Mucosa of descending colon (tissue), 3 donors: ENCODE results near the gene C1orf232. TPM values are rescaled to one million over a fixed set of nuclear protein-coding genes. Genes with fewer than 3 reads are reported as not detected.
A peak's percentile ranks its signal among the peaks of the same experiment; 100 is the strongest.

Experiments
- ATAC-seq: fragments of 200-7000 bp; cut with Tn5 transposase; one replicate; pipeline ENCODE4 v1.9.1; 2020; ENCODE audit warnings: mild to moderate bottlenecking, moderate library complexity
- DNase-seq, 3 donors: peaks; one replicate each; pipeline ENCODE4 v3.0.0-alpha.2; 2020
- H3K36me3 ChIP-seq: fragments of 200-600 bp; one replicate; pipeline ENCODE4 v1.8.0; 2021; ENCODE audit warnings: low read depth, mild to moderate bottlenecking
- H3K4me1 ChIP-seq: fragments of 200-600 bp; one replicate; pipeline ENCODE4 v1.8.0; 2021; ENCODE audit warnings: low read depth, mild to moderate bottlenecking
- H3K4me3 ChIP-seq: fragments of 200-600 bp; one replicate; pipeline ENCODE4 v1.8.0; 2021; ENCODE audit warnings: mild to moderate bottlenecking
- H3K9me3 ChIP-seq: fragments of 200-600 bp; one replicate; pipeline ENCODE4 v1.8.0; 2021; ENCODE audit warnings: mild to moderate bottlenecking
- intact Hi-C, 2 donors: fragments of 100-400 bp; cut with DNase I in 1 of 2; cut with micrococcal nuclease in 1 of 2; formaldehyde crosslinking; loops; one replicate each; pipeline versions ENCODE4 v1.11.0 to v1.11.1; 2022; cut with DNase I, micrococcal nuclease
- total RNA-seq, 3 donors: library from RNA; stranded (reverse); fragmentation: NEBNext Ultra II Directional in 2 of 3; extraction: Animal tissue kit (Norgen Biotek cat#: 25700) in 2 of 3; gene quantifications; one replicate each; pipeline versions ENCODE4 v1.2.1 to v1.2.4, GENCODE V29; 2021 to 2023
- TF ChIP-seq, protein P1 (sequence below): fragments of 200-600 bp; IDR thresholded peaks from one replicate; pipeline ENCODE4 v1.8.0; 2022; ENCODE audit warnings: antibody characterized with exemption, mild to moderate bottlenecking
- donor health status: DM: no; HTN: no; CAD: no; lungs with moderate emphysema.
- donor health status: DM: no; HTN: no; CAD: no.
- donor health status: DM: no; HTN: yes; CAD: no.

The C1orf232 gene
- total RNA-seq, 3 donors from 2014 or later, result not detected

DNA sequence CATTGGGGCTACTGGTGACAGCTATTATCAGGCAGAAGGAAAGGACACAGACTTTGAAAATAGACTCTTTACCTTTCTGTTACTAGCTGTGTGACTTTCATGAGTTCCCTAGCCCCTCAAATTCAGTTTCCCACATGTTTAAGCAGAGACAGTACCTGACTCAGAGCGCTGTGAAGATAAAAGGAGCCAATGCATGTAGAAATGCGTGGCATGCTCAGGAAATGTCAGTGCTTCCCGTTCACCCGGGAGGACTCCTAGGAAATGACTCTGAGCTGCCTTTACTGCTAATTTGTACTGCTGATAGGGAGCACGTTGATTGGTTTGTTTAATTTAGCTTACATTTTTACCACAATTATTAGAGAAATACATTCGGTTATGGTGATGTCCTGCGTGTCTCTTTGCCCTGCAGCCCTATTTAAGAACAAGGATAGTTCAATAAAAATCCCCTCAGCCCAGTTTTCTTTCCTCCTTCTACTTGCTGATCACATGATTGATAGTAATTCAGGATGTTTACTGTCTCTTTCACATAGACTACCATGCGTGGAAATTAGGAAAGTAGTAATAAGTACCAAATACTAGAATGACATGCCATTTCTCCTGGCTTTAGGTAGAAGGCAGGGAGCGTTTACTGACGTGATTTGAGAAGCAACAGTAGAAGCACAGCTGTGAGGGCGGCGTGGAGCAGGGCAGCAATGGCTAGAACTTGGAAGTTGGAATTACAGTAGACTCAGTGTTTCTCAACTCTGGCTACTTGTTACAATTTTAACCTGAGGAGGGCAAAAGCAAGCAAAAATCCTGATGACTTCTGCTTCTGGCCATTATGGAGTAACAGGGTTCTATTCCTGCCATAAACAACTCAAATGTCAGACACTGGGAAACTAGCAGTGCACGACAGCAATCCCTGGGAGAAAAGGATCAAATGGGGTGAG lies 41.3 kb downstream of the C1orf232 start:
- peak overlapping the region; percentile 23 for H3K4me3 ChIP-seq
- no peaks in the 10 kb centered on the region for H3K9me3 ChIP-seq
- peak; percentile 46 for ATAC-seq
- intact Hi-C loops, result no loop called here
- no peaks in the 10 kb centered on the region for H3K36me3 ChIP-seq
- H3K4me1 ChIP-seq, result peaks cover 10% of the 10 kb centered on the region
- TF ChIP-seq, protein P1, sequence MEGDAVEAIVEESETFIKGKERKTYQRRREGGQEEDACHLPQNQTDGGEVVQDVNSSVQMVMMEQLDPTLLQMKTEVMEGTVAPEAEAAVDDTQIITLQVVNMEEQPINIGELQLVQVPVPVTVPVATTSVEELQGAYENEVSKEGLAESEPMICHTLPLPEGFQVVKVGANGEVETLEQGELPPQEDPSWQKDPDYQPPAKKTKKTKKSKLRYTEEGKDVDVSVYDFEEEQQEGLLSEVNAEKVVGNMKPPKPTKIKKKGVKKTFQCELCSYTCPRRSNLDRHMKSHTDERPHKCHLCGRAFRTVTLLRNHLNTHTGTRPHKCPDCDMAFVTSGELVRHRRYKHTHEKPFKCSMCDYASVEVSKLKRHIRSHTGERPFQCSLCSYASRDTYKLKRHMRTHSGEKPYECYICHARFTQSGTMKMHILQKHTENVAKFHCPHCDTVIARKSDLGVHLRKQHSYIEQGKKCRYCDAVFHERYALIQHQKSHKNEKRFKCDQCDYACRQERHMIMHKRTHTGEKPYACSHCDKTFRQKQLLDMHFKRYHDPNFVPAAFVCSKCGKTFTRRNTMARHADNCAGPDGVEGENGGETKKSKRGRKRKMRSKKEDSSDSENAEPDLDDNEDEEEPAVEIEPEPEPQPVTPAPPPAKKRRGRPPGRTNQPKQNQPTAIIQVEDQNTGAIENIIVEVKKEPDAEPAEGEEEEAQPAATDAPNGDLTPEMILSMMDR, result no peak
- peak in 1 of 3 donors; percentile 67 for DNase-seq

- peaks cover 10% of the 10 kb centered on the region for H3K4me1 ChIP-seq
- no peaks in the 10 kb centered on the region for H3K36me3 ChIP-seq
- intact Hi-C loops, result no loop called here
- TF ChIP-seq, protein P1, result no peak
- peak overlapping the region; percentile 23 for H3K4me3 ChIP-seq
- DNase-seq (peak in 2 of 3 donors; percentile 48 to 74), ATAC-seq (peak; percentile 93)
- no peaks in the 10 kb centered on the region for H3K9me3 ChIP-seq
Measured at GRCh38 chr1:26126321-26127084, 42.3 kb downstream of the C1orf232 start.

- ATAC-seq (no peak), DNase-seq (no peak)
- intact Hi-C loops, result no loop called here
- Histone ChIP-seq H3K4me1 (peaks cover 10% of the 10 kb centered on the region), H3K36me3 (no peaks in the 10 kb centered on the region), H3K9me3 (no peaks in the 10 kb centered on the region), H3K4me3 (no peak overlapping the region)
- TF ChIP-seq, protein P1, result no peak
Measured at GRCh38 chr1:26125946-26126320, 42.8 kb downstream of the C1orf232 start.

GRCh38 chr1:26125382-26125781 lies 43.4 kb downstream of the C1orf232 start:
- no peak for ATAC-seq
- H3K4me3 ChIP-seq, result no peak overlapping the region
- TF ChIP-seq, protein P1, result no peak
- no peak for DNase-seq
- no peaks in the 10 kb centered on the region for H3K36me3 ChIP-seq
- H3K9me3 ChIP-seq, result no peaks in the 10 kb centered on the region
- intact Hi-C loops, result no loop called here
- H3K4me1 ChIP-seq, result peaks cover 10% of the 10 kb centered on the region

- ATAC-seq (no peak), DNase-seq (no peak)
- no peaks in the 10 kb centered on the region for H3K36me3 ChIP-seq
- intact Hi-C loops, result no loop called here
- peaks cover 10% of the 10 kb centered on the region for H3K4me1 ChIP-seq
- no peaks in the 10 kb centered on the region for H3K9me3 ChIP-seq
- TF ChIP-seq, protein P1, result no peak
- no peak overlapping the region for H3K4me3 ChIP-seq
Measured at GRCh38 chr1:26124418-26125331, 44.1 kb downstream of the C1orf232 start.
